ENCODE data around the gene ANKRD37.

DNA sequence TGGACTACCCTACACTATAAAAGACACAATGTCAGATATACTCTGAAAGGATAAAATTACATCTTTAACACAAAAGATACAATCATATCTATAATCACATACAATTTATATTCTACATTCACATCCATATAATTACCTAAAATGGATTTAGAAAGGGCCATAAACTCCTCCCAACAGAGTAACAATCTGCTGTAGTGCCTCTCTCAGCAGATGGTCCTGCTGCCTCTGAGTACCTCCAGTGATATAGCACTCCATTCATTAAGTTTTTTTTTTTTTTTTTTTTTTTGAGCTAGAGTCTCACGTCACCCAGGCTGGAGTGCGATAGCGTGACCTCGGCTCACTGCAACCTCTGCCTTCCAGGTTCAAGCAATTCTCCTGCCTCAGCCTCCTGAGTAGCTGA is 7.4 kb downstream of the ANKRD37 start:
- TF ChIP-seq POLR2AphosphoS5 (IDR thresholded peaks at IDR 0.05; ENCODE audit: low read depth, low read length) (no peak), SIN3A (IDR thresholded peaks at IDR 0.05; ENCODE audit: borderline replicate concordance, insufficient read depth, low read depth, low read length) (no peak), TCF7L2 (IDR thresholded peaks at IDR 0.05; ENCODE audit: low read depth, low read length) (no peak)
- TF ChIP-seq, protein P1, sequence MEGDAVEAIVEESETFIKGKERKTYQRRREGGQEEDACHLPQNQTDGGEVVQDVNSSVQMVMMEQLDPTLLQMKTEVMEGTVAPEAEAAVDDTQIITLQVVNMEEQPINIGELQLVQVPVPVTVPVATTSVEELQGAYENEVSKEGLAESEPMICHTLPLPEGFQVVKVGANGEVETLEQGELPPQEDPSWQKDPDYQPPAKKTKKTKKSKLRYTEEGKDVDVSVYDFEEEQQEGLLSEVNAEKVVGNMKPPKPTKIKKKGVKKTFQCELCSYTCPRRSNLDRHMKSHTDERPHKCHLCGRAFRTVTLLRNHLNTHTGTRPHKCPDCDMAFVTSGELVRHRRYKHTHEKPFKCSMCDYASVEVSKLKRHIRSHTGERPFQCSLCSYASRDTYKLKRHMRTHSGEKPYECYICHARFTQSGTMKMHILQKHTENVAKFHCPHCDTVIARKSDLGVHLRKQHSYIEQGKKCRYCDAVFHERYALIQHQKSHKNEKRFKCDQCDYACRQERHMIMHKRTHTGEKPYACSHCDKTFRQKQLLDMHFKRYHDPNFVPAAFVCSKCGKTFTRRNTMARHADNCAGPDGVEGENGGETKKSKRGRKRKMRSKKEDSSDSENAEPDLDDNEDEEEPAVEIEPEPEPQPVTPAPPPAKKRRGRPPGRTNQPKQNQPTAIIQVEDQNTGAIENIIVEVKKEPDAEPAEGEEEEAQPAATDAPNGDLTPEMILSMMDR (IDR thresholded peaks at IDR 0.05) = no peak

All from Panc1 (cell line).